Hematopoietic multipotent progenitor cell treated with erythropoietin and hydrocortisone succinate and interleukin-3 and kit ligand, for 6 days (in vitro differentiated cells): ENCODE measurements around the gene THAP6.
"Not testable (repeated sequence)": the region's sequence is repeated elsewhere in the genome, so short reads cannot be mapped to it uniquely, and the experiment has no call there.

Experiments
- DNase-seq: peaks from one replicate; pipeline ENCODE4 v3.0.0-alpha.2; 2015

The THAP6 gene

GRCh38 chr4:75527482-75527881 lies 13.2 kb downstream of the THAP6 start:
- DNase-seq, result no peak

DNA sequence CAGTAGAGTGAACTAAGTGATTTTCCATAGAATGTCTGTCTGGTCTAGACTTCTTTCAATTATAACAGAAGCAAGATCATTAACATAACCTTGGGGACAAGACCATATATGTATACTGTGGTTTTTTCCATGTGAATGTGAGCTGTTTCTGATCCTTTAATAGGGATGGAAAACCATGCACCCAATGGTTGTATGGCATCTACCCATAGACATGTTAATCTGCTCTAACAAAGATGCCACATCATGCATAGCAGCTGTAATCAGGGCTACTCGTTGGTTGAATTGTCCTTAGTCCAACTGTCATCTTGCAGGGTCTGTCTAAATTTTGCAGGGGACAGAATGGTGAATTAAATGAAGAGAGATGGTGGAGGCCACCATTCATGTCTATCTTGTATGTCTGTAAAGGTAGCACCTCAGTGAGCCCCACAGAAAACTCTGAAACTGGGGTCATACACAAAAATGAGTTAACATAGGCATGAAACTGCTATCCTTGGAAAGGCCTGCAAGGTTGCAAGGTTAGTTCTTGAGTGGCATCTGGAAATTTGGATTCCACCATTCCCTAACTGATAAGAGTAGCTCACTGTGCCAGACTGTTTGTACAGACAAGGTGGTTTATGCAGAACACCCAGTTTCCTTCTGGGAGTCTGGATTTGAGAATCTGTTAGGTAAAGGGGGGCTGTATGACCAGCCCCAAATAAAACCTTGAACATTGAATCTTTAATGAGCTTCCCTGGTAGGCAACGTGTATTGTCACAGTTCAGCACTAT lies 16.5 kb downstream of the THAP6 start:
- no peak for DNase-seq

- not testable (repeated sequence) for DNase-seq
These were observed 17.4 kb downstream of the THAP6 start for GRCh38 chr4:75531536-75532143.

- DNase-seq, result not testable (repeated sequence)
These were observed 19.1 kb downstream of the THAP6 start for GRCh38 chr4:75533339-75533887.

DNA sequence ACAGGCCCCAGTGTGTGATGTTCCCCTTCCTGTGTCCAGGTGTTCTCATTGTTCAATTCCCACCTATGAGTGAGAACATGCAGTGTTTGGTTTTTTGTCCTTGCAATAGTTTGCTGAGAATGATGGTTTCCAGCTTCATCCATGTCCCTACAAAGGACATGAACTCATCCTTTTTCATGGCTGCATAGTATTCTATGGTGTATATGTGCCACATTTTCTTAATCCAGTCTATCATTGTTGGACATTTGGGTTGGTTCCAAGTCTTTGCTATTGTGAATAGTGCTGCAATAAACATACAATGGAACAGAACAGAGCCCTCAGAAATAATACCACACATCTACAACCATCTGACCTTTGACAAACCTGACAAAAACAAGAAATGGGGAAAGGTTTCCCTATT lies 19.7 kb downstream of the THAP6 start:
- not testable (repeated sequence) for DNase-seq

DNA sequence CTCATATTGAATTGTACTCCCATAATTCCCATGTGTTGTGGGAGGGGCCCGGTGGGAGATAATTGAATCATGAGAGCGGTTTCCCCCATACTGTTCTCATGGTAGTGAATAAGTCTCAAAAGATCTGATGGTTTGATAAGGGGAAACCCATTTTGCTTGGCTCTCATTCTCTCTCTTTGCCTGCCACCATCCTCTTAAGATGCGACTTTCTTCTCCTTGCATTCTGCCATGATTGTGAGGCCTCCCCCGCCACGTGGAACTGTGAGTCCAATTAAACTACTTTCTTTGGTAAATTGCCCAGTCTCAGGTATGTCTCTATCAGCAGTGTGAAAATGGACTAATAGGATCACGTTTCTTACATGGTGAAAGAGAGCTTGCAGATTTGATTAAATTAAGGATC lies 23.0 kb downstream of the THAP6 start:
- not testable (repeated sequence) for DNase-seq

DNA sequence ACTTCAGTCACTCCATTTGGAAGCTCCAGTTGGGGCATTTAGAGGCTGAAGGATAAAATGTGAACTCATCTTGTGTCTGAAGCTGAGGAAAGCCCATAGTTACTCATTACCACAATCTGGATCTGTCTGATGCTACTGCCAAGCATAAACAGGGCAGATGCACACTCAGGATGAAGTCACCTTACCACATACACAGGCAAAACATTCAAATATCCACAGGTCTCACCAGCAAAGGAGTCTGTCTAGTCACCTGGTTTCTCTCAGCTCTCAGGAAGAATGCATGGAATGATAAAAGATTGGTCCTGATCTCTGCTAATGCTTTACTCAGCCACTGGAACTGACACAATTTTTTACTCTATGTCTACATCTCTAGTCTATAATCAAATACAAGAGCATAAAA lies 28.6 kb downstream of the THAP6 start:
- no peak for DNase-seq

- DNase-seq, result not testable (repeated sequence)
These were observed 29.9 kb downstream of the THAP6 start for GRCh38 chr4:75544220-75544619.

DNA sequence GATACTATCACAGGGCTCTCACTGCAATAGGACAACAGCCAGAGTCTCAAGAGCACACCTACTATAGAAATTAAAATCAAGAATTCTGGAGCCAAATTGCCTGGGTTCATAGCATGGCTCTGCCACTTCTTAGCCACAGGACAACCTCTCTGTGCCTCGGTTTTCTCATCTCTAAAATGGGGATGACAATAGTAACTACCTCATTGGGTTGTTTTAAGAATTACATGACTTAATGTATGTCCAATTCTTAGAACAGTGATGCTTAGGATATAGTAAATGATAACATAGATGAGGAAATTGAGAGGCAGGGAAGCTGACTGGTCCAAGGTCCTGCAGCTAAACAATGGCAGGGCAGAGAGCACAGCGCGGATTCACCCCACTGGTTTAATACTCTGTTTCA lies 30.6 kb downstream of the THAP6 start:
- no peak for DNase-seq

GRCh38 chr4:75545526-75545925 lies 31.3 kb downstream of the THAP6 start:
- no peak for DNase-seq

- DNase-seq, result peak; percentile 45
These were observed 33.5 kb downstream of the THAP6 start for GRCh38 chr4:75547647-75548387.

- DNase-seq, result no peak
These were observed 34.7 kb downstream of the THAP6 start for GRCh38 chr4:75549019-75549418.

GRCh38 chr4:75552452-75552851 lies 38.2 kb downstream of the THAP6 start:
- DNase-seq, result no peak

- DNase-seq, result no peak
These were observed 41.3 kb downstream of the THAP6 start, which contains the start of gene ODAPH for GRCh38 chr4:75555294-75556164. Gene ODAPH, plus strand, starts transcription at chr4:75556066. Its CDS starts 17 bp downstream, at chr4:75556083.

DNA sequence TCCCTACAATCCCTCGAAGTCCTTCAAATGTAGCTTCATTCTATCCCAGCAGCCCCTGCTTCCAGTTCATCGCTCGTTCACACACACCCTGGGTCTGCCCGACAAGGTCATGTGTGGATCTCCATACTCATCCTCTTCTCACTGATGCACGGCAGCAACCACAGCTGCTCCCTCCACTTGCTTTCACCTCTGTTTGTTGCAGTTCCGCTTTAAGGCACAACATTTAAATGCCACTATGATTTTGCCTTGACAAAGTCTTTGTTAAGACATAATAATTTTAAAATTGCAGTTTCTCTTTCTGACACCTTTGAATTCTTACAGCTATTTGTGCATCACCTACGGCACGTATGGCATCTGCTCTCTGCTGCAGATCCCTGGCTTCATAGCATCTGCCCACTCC lies 43.4 kb downstream of the THAP6 start:
- no peak for DNase-seq

GRCh38 chr4:75561789-75562188 lies 47.5 kb downstream of the THAP6 start:
- no peak for DNase-seq

GRCh38 chr4:75564023-75564422 lies 49.8 kb downstream of the THAP6 start:
- no peak for DNase-seq

- DNase-seq, result peak; percentile 37
These were observed 51.2 kb downstream of the THAP6 start for GRCh38 chr4:75565481-75565880.

DNA sequence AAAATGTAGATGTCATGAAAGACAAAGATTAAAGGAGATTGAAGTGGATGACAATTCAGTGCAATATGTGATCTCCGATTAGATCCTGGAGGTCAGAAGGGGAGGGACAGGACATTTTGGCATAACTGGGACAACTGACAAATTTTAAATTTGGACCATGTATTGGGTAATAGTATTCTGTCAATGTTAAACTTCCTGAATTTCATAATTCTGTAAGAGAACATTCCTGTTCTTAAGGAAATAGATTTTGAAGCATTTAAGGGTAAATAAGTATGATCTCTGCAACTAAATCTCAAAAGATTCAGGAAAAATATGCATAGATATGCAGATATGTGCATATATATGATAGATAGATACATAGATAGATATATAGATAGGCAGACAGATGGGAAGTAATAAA lies 52.6 kb downstream of the THAP6 start:
- DNase-seq, result no peak

- DNase-seq, result no peak
These were observed 53.5 kb downstream of the THAP6 start for GRCh38 chr4:75567725-75568124.
